ENCODE data around the gene SH2D4B.

The SH2D4B gene

DNA sequence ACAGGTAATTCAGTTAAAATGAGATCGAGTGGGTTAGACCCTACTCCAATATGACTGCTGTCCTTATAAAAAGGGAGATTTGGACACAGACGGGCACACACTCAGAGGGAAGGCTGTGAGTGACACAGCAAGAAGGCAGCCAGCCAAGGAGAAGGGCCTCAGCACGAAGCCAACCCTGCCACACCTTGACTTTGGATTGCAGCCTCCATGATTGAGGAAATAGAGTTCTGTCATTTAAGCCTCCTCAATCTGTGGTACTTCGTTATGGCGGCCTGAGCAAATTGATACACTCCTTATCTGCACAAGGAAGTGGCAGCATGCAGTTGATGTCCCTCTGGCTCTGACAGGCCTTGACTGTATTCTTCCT lies 43.8 kb downstream of the SH2D4B start:
- TF ChIP-seq, protein P1, sequence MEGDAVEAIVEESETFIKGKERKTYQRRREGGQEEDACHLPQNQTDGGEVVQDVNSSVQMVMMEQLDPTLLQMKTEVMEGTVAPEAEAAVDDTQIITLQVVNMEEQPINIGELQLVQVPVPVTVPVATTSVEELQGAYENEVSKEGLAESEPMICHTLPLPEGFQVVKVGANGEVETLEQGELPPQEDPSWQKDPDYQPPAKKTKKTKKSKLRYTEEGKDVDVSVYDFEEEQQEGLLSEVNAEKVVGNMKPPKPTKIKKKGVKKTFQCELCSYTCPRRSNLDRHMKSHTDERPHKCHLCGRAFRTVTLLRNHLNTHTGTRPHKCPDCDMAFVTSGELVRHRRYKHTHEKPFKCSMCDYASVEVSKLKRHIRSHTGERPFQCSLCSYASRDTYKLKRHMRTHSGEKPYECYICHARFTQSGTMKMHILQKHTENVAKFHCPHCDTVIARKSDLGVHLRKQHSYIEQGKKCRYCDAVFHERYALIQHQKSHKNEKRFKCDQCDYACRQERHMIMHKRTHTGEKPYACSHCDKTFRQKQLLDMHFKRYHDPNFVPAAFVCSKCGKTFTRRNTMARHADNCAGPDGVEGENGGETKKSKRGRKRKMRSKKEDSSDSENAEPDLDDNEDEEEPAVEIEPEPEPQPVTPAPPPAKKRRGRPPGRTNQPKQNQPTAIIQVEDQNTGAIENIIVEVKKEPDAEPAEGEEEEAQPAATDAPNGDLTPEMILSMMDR (conservative IDR thresholded peaks at IDR 0.05; ENCODE audit: low read depth, low read length) = no peak
- no peak for DNase-seq (ENCODE audit: low read depth)
- H3K4me3 ChIP-seq (ENCODE audit: low read depth, low read length) = no peak overlapping the region

DNA sequence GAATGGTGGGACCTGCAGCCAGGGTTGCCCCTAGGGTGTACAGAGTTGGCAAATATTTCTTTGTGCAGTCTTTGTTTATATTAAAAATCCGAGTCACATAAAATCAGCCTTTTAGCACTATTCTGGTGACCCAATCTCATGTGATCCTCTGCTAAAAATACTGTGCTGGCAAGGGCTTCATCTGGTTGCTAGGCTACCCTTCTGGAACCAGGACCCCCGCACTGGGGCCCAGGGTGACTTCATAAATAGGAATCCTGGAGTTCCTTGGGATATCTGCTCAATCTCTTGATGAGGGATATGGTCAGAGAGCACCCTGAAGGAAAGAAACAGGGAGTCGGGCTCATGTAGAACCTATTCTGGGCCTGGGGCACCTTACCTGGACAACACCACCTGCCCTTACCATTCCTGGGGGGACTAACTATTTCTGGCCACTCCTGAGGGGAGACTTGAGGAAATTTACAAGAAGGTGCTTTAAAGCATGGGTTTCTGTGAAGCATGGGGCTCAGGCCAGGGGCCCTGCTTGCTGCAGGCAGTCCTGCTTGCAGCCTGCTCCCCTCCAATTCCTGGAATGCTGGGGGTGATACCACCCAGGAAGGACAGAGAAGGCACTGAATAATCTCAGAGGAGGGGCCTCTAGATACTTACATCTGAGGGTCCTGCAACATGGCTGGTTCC lies 44.7 kb downstream of the SH2D4B start:
- TF ChIP-seq, protein P1 (conservative IDR thresholded peaks at IDR 0.05; ENCODE audit: low read depth, low read length) = no peak

DNA sequence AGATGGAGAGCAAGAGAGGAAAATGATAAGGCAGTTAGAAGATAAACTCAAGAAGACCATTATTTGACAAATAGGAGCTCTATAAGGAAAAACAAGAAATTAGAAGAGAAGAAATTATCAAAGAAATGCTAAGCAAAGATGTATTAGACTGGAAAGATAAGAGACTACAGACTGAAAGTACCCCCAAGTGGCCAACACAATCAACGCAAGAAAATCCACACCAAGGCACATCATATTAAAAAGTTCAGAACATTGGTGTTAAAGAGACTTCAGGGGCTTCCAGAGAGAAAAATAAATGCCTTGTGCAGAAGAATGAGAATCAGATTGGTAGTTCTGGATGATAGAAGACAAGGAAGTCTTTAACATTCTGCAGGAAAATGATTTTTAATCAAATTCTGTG lies 46.0 kb downstream of the SH2D4B start:
- TF ChIP-seq, protein P1 (conservative IDR thresholded peaks at IDR 0.05; ENCODE audit: low read depth, low read length) = peak; percentile 20
- peak; percentile 14 for DNase-seq (ENCODE audit: low read depth)

More for the DNA sequence above, 44.7 kb downstream of the SH2D4B start:
- no peak for DNase-seq (ENCODE audit: low read depth)
- H3K4me3 ChIP-seq (ENCODE audit: low read depth, low read length) = no peak overlapping the region

DNA sequence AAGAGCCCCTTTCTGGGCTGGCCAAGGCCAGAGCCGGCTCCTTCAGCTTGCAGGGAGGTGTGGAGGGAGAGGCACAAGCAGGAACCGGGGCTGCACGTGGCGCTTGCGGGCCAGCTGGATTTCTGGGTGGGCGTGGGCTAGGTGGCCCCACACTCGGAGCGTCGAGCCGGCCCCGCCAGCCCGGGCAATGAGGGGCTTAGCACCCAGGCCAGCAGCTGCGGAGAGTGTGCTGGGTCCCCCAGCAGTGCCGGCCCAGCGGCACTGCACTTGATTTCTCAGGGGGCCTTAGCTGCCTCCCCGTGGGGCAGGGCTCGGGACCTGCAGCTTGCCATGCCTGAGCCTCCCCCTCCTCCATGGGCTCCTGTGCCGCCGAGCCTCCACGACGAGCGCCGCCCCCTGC lies 48.1 kb downstream of the SH2D4B start:
- TF ChIP-seq, protein P1 (conservative IDR thresholded peaks at IDR 0.05; ENCODE audit: low read depth, low read length) = no peak
- no peak overlapping the region for H3K4me3 ChIP-seq (ENCODE audit: low read depth, low read length)
- no peak for DNase-seq (ENCODE audit: low read depth)

More for the DNA sequence above, 46.0 kb downstream of the SH2D4B start:
- no peak overlapping the region for H3K4me3 ChIP-seq (ENCODE audit: low read depth, low read length)

DNA sequence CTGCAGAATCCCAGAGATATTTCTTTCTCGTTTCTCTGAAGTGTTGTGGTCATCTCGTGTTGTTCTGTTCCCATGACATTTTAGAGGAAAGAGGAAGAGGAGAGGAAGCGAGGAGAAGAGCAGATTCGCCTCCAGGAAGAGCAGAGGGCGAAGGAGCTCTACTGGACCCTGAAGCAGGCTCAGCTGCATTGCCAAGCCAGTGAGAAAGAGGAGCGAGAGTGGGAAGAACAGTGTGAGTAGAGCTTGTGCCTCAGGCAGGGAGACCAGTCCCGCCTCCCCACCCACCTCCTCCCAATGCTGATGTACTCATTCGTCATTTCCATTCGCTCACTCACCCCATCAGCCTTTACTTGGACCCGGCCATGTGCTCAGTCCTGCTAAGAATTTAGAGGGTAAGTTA lies 50.8 kb downstream of the SH2D4B start:
- no peak for DNase-seq (ENCODE audit: low read depth)
- TF ChIP-seq, protein P1 (conservative IDR thresholded peaks at IDR 0.05; ENCODE audit: low read depth, low read length) = no peak
- H3K4me3 ChIP-seq (ENCODE audit: low read depth, low read length) = no peak overlapping the region

DNA sequence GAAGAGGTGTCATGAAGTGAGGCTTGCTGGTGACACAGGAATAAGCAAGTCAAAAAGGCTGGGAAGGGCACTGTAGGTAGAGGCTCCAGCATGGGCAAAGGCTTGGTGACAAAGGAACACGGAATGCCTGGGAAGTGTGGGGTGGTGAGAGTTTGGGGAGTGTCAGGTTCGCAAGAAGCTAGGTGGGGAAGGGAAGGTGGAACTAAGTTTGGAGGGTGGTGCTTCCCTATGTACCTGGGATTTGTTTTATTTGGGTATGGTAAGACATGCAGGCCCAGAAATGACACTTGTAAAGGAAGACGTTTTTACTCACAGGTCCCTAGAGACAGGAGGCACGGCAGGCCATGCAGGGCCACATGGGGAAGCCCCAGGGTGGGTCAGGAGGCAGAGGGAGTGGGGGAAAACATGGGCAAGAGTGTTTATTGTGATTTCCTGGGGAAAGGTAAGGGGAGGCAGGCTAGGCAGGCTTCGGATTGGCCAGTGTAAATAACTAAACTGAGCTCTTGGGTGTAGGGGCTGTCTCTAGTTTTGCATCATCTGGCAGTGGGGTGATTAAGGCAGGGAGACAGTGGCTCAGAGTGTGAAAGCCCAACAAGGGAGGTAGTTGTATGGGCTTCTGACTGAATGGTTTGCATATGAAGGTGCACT lies 52.1 kb downstream of the SH2D4B start:
- no peak for DNase-seq (ENCODE audit: low read depth)
- TF ChIP-seq, protein P1 (conservative IDR thresholded peaks at IDR 0.05; ENCODE audit: low read depth, low read length) = no peak
- H3K4me3 ChIP-seq (ENCODE audit: low read depth, low read length) = no peak overlapping the region

Measured in choroid plexus epithelial cell (primary cell).